Measurements from ENCODE around the gene CEPT1.

GRCh38 chr1:111197598-111198284, 57.7 kb downstream of the CEPT1 start:
- TF ChIP-seq CTCF (IDR thresholded peaks at IDR 0.05; ENCODE audit: insufficient read depth, low read length, poor library complexity, severe bottlenecking): no peak
- TF ChIP-seq EZH2phosphoT487 (conservative IDR thresholded peaks at IDR 0.05; ENCODE audit: low read length): no peak
